Immature natural killer cell (primary cell): ENCODE data around the gene YTHDF1. TPM values are rescaled to one million over a fixed set of nuclear protein-coding genes. Genes with fewer than 3 reads are reported as not detected.
"Not testable (repeated sequence)": the region's sequence is repeated elsewhere in the genome, so short reads cannot be mapped to it uniquely, and the experiment has no call there.

Source experiments
- DNase-seq, 3 donors: peaks; one replicate each; pipeline ENCODE4 v3.0.0; 2022; ENCODE audit warnings: mixed read lengths in 1 of 3
- H3K27ac Mint-ChIP-seq, 6 donors: one replicate each; pipeline ENCODE4 v1.8.0; 2020; ENCODE audit warnings: mixed read lengths in 6 of 6, mild to moderate bottlenecking in 5 of 6, inconsistent platforms in 4 of 6, moderate library complexity in 3 of 6
- H3K27me3 Mint-ChIP-seq, 3 donors: one replicate each; pipeline ENCODE4 v1.8.0; 2020 to 2021; ENCODE audit warnings: low read depth in 3 of 3, mild to moderate bottlenecking in 3 of 3, mixed read lengths in 3 of 3, moderate library complexity in 3 of 3, inconsistent platforms in 1 of 3
- H3K36me3 Mint-ChIP-seq, 3 donors: one replicate each; pipeline ENCODE4 v1.8.0; 2020; ENCODE audit warnings: mixed read lengths in 3 of 3, inconsistent platforms in 2 of 3, mild to moderate bottlenecking in 2 of 3
- H3K4me1 Mint-ChIP-seq, 2 donors: one replicate each; pipeline ENCODE4 v1.8.0; 2020; ENCODE audit warnings: inconsistent platforms in 2 of 2, mild to moderate bottlenecking in 2 of 2, mixed read lengths in 2 of 2, moderate library complexity in 1 of 2
- H3K4me3 Mint-ChIP-seq, 5 donors: one replicate each; pipeline ENCODE4 v1.8.0; 2020; ENCODE audit warnings: mild to moderate bottlenecking in 5 of 5, mixed read lengths in 5 of 5, inconsistent platforms in 3 of 5, moderate library complexity in 3 of 5
- H3K9me3 Mint-ChIP-seq, 6 donors: one replicate each; pipeline ENCODE4 v1.8.0; 2020; ENCODE audit warnings: mild to moderate bottlenecking in 6 of 6, mixed read lengths in 6 of 6, inconsistent platforms in 4 of 6, moderate library complexity in 3 of 6
- polyA plus RNA-seq, 3 donors: library from polyadenylated mRNA; unstranded; fragments of 300-500 nt; fragmentation: Illumina TruSeq; gene quantifications; one replicate each; pipeline ENCODE4 v1.2.3, GENCODE V29; 2021

The YTHDF1 gene
- polyA plus RNA-seq, 3 donors from 2014 or later, result 22.6 to 30.7 (median 24.1) TPM

- Mint-ChIP-seq H3K27me3 (peaks cover 4 to 13% (median 8%) of the 10 kb centered on the region in 3 donors), H3K4me3 (no peak overlapping the region), H3K36me3 (no peaks in the 10 kb centered on the region), H3K27ac (no peak overlapping the region), H3K9me3 (no peaks in the 10 kb centered on the region), H3K4me1 (no peaks in the 10 kb centered on the region)
- no peak for DNase-seq
Measured at GRCh38 chr20:63167026-63167917, 48.7 kb downstream of the YTHDF1 start.

GRCh38 chr20:63166193-63167020, 49.5 kb downstream of the YTHDF1 start:
- H3K9me3 Mint-ChIP-seq, result no peaks in the 10 kb centered on the region
- no peak overlapping the region for H3K27ac Mint-ChIP-seq
- no peaks in the 10 kb centered on the region for H3K4me1 Mint-ChIP-seq
- peaks cover 4 to 9% (median 8%) of the 10 kb centered on the region in 3 donors for H3K27me3 Mint-ChIP-seq
- no peak for DNase-seq
- H3K4me3 Mint-ChIP-seq, result no peak overlapping the region
- H3K36me3 Mint-ChIP-seq, result no peaks in the 10 kb centered on the region

DNA sequence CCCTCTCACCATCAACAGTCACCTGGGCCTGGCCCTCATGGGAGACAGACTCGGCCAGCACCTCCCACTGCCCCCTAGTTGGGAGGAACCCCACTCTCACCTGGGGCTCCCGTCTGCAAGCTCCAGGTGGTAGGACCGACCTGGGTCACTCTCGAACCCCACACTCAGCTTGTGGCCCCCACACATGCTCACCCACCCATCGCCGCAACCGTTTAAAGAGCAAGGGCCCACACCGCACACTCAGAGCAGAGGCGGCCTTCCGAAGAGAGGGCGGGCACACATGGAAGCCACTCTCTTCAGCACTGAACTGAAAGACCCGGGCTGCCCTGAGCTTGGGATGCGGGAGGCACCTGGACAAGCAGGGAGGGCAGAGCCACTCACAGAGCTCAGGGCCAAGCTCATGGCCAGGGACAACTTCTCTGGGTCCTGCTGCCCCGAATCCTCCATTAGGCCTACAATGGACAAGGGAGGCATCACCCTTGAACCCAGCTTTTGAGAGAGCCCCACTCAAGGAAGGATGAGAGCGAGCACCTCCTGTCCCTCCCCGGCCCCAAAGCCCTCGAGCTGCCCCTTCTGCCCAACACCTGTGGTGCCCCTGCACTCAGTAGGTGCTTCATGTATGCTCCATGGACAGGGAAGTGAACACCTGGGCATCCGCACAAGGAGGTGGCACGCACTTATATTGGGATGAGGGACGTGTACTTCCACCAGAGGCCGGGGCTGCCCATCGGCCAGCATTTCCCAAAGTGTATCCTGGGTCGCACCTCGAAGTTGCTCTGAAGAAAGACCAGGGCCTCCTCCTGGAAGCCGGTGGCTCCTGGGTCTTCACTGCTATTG, 50.4 kb downstream of the YTHDF1 start:
- no peaks in the 10 kb centered on the region for H3K4me1 Mint-ChIP-seq
- peaks cover 4 to 9% (median 5%) of the 10 kb centered on the region in 3 donors for H3K27me3 Mint-ChIP-seq
- no peak for DNase-seq
- no peaks in the 10 kb centered on the region for H3K9me3 Mint-ChIP-seq
- no peak overlapping the region for H3K27ac Mint-ChIP-seq
- H3K4me3 Mint-ChIP-seq, result no peak overlapping the region
- no peaks in the 10 kb centered on the region for H3K36me3 Mint-ChIP-seq

- no peaks in the 10 kb centered on the region for H3K9me3 Mint-ChIP-seq
- H3K27me3 Mint-ChIP-seq, result peaks cover 4 to 7% (median 5%) of the 10 kb centered on the region in 3 donors
- H3K4me1 Mint-ChIP-seq, result no peaks in the 10 kb centered on the region
- no peak overlapping the region for H3K4me3 Mint-ChIP-seq
- H3K27ac Mint-ChIP-seq, result no peak overlapping the region
- H3K36me3 Mint-ChIP-seq, result no peaks in the 10 kb centered on the region
- no peak for DNase-seq
Measured at GRCh38 chr20:63164484-63165355, 51.2 kb downstream of the YTHDF1 start.

DNA sequence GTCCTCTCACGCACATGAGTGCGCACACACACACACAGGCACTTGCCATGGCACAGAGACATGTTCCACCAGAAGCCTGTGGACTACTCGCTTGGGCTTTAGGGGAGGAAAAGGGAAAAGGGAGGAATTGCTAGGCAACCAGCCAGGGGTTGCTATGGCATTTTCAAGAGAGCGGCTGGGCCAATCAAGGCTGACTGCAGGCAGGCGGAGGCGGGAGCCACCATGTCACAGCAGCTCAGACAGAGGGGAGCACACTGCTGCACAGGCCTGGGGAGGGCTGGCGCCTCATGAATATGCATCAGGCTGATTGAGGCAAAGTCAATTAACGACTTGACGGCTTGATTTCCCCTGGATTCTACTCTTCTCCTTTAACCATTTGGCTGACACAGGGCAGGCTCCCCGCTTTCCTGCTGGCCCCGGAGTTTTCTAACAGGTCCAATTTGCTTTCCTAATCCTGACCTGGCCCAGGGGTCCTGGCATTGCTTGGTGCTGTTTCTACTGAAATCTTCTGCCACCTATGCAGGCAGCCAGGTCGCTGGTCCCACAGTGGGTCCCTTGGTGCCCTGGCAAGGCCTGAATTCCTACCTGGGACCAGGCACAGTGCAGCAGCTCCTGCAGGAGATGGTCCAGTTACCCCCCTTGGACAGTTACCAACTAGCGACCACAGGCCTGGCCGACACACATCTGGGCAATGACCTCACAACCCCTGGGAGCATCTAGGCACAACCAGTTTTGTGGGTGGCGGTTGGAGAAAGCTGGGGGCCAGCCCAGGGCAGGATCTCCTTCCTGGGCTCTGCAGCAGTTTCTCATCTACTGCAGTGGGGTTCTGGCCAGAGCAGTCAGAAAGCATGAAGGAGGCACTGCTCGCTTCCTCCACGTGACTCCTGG, 52.1 kb downstream of the YTHDF1 start:
- DNase-seq, result no peak
- no peak overlapping the region for H3K4me3 Mint-ChIP-seq
- peaks cover 2 to 5% (median 4%) of the 10 kb centered on the region in 3 donors for H3K27me3 Mint-ChIP-seq
- no peak overlapping the region for H3K27ac Mint-ChIP-seq
- no peaks in the 10 kb centered on the region for H3K9me3 Mint-ChIP-seq
- no peaks in the 10 kb centered on the region for H3K4me1 Mint-ChIP-seq
- no peaks in the 10 kb centered on the region for H3K36me3 Mint-ChIP-seq

DNA sequence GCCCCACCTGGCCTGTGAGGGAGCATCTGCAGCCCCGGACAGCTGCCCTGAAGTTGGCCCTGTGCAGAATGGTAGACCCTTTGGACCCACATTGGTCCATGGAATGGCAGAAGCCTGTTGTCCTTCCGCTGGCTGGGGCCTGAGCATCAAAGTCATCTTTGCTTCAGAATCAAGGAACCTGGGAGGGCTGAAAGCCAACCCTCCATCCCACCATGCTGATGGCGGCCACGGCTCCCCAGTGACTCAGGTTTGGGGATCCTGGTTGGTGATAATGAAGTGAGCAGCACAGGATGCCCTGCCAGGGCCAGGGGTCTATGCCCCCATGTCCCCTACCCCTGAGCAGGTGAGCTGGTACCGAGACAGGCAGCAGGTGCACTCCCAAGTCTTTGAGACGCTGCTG, 52.8 kb downstream of the YTHDF1 start:
- Mint-ChIP-seq H3K9me3 (no peaks in the 10 kb centered on the region), H3K36me3 (no peaks in the 10 kb centered on the region), H3K4me3 (no peak overlapping the region), H3K27ac (no peak overlapping the region), H3K27me3 (peaks cover 2 to 5% (median 4%) of the 10 kb centered on the region in 3 donors), H3K4me1 (no peaks in the 10 kb centered on the region)
- no peak for DNase-seq

DNA sequence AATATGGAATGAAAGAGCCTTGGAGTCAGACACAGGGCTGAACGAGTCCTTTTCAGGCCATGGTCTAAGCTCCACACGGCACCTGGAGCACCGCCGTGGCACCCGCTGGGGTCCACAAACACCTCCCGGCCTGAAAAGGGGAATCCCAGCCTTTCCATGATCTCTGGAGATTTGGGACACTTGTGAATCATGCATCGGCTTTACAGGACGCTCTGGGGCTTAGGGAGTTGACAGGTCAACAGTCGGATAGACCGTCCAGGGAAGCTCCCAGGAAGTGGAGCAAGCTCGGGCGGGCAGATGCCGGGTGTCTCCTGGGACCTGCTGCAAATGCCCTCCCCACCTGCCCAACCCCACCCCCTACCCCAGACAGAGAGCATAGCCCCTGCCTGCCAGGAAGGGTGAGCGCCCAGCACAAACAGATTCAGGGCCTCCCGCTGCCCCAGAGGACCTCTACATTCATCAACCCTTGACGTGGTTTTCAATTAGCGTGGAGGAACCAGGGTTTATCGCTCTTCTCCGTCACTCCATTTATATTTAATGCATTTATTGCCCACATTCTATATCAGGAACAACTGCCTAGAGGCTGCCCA, 53.6 kb downstream of the YTHDF1 start:
- no peak for DNase-seq
- Mint-ChIP-seq H3K4me3 (no peak overlapping the region), H3K27me3 (peaks cover 2 to 5% (median 4%) of the 10 kb centered on the region in 3 donors), H3K36me3 (no peaks in the 10 kb centered on the region), H3K27ac (no peak overlapping the region), H3K4me1 (no peaks in the 10 kb centered on the region), H3K9me3 (no peaks in the 10 kb centered on the region)

GRCh38 chr20:63161176-63161651, 54.7 kb downstream of the YTHDF1 start:
- Mint-ChIP-seq H3K27ac (no peak overlapping the region), H3K9me3 (no peaks in the 10 kb centered on the region), H3K36me3 (no peaks in the 10 kb centered on the region), H3K27me3 (peaks cover 2 to 5% (median 4%) of the 10 kb centered on the region in 3 donors), H3K4me3 (no peak overlapping the region), H3K4me1 (no peaks in the 10 kb centered on the region)
- no peak for DNase-seq

DNA sequence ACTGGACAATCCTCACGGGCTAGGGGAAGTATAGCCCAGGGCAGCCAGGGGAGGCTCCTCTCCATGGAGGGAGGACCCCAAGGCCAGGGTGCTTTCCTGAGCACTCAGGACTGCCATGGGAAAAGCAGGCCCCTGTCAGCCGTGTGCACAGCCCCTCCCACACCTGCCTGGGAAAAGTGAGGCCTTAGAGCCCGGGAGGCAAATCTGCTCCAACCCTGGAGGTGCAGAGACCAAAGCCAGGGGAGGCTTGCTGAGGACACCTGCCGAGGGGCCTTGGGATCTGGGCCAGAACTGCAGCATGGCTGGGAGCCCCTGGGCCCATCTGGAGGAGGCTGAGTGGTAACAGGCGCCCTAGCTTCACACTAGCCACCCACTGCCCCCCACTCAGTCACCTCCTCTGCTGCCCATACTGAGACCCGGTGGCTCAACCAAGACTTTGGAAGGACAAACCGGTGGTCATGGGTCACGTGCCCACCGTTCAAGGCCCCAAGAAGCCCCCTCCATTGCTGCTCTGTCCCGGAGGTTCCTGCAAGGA, 55.2 kb downstream of the YTHDF1 start:
- no peak overlapping the region for H3K4me3 Mint-ChIP-seq
- no peaks in the 10 kb centered on the region for H3K4me1 Mint-ChIP-seq
- H3K27me3 Mint-ChIP-seq, result peaks cover under 1 to 5% (median 2%) of the 10 kb centered on the region in 3 donors
- no peak overlapping the region for H3K27ac Mint-ChIP-seq
- no peaks in the 10 kb centered on the region for H3K36me3 Mint-ChIP-seq
- DNase-seq, result no peak
- no peaks in the 10 kb centered on the region for H3K9me3 Mint-ChIP-seq

GRCh38 chr20:63159826-63160640, 55.9 kb downstream of the YTHDF1 start:
- DNase-seq, result no peak
- Mint-ChIP-seq H3K36me3 (no peaks in the 10 kb centered on the region), H3K27ac (no peak overlapping the region), H3K27me3 (peaks cover 1 to 5% (median 2%) of the 10 kb centered on the region in 3 donors), H3K4me1 (no peaks in the 10 kb centered on the region), H3K9me3 (no peaks in the 10 kb centered on the region), H3K4me3 (no peak overlapping the region)

- not testable (repeated sequence) for H3K27ac Mint-ChIP-seq, H3K27me3 Mint-ChIP-seq, H3K36me3 Mint-ChIP-seq, H3K4me1 Mint-ChIP-seq, DNase-seq, H3K4me3 Mint-ChIP-seq, H3K9me3 Mint-ChIP-seq
Measured at GRCh38 chr20:63159251-63159650, 56.7 kb downstream of the YTHDF1 start.
